ENCODE data around the gene TMEM86A.

The TMEM86A gene

GRCh38 chr11:18727479-18728236 is 29.1 kb downstream of the TMEM86A start:
- DNase-seq: no peak

DNA sequence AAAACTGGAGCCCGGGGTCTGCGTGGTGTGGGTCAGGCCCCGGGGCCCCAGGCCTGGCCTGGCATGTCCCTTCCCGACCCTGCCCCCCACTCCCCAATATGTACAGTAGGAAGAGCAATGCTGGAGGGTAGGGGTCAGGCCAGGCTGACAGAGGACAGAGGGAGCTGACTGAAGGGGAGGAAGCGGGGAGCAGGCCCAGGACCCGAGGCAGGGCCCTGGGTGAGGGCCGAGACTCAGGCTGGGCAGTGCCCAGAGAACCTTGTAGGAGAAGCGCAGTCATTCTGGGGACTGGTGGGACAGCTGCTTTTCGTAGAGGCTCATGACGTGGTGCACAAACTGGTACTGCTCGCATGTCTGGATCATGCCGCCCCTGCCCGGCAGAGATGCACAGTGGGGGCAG is 30.1 kb downstream of the TMEM86A start:
- no peak for DNase-seq

DNA sequence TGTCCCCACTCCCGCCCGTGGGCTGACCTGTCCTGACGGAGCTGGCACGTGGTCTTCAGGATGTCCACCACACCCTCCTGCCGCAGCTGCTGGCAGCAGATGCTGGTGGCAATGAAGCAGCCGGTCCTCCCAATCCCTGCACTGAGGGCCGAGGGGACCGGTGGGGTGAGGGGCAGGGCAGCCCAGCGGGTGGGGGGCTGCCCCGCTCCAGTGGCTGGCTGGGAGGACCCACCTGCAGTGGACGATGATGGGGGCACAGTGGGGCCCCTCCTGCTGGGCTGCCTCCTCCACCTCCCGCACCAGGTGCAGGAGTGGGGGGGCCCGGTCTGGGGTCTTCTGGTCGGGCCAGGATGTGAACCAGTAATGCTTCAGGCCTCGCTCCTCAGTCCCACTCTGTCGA is 30.8 kb downstream of the TMEM86A start:
- no peak for DNase-seq

DNA sequence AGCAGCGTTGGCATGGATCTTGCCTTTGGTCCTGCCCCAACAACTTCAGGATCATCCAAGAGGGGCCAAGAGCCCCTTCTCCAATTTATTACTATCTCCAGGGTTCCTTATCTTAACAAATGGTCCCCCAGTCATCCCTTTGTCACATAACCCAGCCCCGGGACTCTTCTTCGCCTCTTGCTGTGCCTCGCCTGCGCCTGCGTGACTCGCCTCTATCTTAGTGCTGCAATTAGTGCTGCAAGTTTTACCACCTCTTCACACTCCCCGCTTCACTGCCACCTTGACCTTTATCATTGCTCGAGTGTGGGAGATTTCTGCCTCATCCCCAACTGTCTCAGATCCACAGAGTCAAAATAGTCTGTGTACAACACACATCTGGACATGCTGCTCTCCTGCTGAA is 31.4 kb downstream of the TMEM86A start:
- DNase-seq: no peak

DNA sequence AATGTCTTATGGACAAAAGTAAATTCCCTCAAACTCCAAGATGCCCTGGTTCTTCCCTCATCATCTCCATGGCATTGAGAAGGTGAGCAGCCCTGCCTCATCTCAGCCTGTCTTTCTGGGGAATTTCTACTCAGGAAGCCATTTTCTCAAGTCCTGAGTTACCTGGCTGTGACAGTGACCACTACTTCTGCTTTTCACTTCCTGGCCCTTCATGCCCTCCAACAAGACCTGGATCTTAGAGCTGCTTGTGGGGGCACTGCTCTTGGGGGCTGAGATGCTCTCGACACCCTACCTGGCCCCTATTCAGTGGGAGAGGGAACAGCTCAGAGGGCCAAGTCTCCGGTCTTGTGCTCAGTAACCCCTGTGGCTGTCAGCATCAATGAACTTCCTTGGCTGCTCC is 32.9 kb downstream of the TMEM86A start:
- no peak for DNase-seq

DNA sequence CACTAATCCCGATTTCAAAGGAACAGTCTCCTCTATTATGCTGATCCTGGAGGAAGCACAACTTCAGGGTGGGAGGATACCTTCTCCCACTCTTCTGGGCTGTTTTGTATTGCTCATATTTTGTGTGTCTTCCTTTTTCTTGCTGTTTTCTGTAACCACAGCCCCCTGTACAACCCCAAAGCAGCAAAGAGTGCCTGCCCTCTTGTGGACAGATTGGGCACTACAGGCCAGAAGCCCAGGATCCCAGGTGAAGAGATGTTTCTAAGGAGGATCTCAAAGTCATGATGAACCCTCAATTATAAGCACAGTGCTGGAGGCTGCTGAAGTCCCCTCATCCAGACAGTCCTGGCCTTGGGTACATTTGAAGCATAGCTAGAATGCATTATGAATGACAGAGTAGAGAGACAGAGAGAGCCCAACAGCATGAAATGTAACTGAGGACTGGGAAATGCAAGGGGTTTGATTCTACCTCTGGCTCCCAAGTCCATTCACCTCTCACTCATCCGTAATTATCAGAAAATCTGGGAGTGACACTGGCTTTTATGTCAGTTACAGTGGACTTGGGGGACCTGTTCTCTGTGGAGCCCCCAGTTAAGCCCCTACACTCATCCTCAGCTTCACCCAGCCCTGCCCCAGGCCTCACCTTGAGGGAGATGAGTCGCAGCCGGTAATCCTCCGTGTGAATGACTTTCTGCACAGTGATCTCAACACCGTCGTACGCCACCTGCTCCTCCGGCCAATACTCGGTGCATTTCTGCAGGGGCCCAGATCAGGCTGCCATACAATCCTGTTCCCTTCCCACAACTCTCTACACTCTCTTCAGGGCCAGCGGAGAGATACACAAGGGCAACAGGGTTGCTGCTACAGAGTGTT is 33.6 kb downstream of the TMEM86A start:
- DNase-seq: no peak

DNA sequence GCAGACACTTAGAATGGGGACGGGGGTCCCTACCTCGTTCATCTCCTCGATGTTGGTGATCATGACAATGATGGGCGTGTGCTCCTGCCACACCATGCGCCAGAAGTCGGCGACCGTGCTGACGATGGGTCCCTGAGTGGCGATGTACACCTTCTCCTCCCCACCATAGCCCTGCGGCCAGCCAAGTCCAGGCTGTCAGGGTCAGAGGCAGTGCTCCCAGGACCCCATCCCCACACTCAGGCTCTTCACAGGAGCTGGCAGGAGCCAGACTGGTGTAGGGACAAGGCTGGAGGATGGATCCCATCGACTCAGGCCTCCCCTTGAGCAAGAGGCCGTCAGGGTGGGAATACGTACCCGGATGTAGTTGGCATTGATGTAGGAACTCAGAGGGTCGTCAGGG is 34.6 kb downstream of the TMEM86A start:
- DNase-seq: no peak

- DNase-seq: no peak
Observed at GRCh38 chr11:18736590-18737148, 38.1 kb downstream of the TMEM86A start.

GRCh38 chr11:18737642-18738041 is 39.1 kb downstream of the TMEM86A start:
- DNase-seq: no peak

- no peak for DNase-seq
Observed at GRCh38 chr11:18739685-18740084, 41.1 kb downstream of the TMEM86A start.

GRCh38 chr11:18741783-18742182 is 43.2 kb downstream of the TMEM86A start:
- DNase-seq: no peak

- no peak for DNase-seq
Observed at GRCh38 chr11:18743365-18743764, 44.8 kb downstream of the TMEM86A start.

DNA sequence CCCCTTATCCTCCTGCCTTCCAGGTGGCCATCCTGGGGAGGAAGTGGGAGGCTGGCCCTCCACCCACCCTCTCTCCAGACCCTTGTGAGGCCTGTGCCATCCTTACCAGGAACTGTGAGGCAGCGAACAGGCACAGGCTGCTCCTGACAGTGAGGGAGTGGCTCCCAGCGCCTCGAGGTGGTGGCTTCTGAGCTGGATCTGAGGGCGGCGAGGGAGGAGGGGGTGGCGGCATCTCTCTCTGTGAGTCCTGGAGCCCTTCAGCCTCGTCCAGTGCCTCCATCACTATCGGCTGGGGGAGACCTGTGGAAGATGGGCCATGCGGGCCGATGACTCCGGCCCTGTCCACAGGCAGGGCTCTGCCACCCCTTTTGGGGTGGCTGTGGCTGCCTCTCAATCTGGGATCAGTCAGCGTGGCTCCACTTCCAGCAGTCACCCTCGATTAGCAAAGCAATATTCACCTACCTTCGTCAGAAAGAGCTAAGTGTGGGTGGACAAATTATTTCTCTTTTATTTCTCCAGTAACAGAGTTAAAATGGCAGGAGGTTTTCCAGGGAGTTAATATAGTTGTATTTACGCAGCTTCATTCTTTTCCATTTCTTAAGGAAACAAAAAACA is 45.4 kb downstream of the TMEM86A start:
- DNase-seq: no peak

DNA sequence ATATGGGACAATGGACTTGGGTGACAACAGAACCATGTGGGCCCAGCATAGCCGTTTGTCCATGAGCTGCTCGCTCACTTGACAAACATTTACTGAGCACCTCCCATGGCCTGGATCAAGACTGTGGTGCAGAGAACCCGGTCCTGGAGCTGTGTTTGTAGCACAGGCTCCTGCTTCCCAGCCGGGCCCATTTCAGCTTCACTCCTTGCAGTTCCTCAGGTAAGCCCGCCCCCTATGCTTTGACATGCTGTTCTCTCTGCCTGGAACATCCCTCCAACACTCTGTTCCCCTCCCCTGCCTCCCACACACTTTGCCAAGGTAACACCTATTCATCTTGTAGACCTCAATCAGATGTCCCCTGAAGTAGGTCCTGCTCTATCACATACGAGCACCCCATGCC is 46.7 kb downstream of the TMEM86A start:
- no peak for DNase-seq

DNA sequence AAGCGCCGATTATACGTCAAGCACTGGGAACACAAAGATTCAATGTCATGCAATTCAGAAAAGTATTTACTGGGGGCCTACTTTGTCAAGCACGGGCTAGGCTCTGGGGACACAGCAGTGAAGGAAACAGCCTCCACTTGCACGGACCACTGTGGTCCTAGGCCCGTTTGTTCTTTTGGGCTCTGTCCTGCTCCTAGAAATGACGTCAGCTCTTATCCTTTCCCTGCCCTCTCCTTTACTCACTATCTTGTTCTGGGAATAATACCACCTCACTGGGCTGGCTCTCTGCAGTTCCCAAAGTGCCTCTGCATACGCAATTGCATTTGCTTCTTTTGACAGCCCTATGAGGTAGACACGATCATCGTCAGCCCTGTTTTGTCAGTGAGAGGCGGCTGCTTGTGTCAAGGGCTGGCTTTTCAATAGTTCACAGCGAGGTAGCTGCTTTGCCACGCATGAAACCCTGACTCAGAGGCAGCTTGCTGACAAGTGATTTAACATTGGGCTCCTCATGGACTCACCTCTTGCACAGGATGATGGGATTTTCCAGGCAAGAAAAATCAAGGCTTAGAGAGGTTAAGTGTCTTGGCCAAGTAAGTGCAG is 50.3 kb downstream of the TMEM86A start:
- DNase-seq: no peak

DNA sequence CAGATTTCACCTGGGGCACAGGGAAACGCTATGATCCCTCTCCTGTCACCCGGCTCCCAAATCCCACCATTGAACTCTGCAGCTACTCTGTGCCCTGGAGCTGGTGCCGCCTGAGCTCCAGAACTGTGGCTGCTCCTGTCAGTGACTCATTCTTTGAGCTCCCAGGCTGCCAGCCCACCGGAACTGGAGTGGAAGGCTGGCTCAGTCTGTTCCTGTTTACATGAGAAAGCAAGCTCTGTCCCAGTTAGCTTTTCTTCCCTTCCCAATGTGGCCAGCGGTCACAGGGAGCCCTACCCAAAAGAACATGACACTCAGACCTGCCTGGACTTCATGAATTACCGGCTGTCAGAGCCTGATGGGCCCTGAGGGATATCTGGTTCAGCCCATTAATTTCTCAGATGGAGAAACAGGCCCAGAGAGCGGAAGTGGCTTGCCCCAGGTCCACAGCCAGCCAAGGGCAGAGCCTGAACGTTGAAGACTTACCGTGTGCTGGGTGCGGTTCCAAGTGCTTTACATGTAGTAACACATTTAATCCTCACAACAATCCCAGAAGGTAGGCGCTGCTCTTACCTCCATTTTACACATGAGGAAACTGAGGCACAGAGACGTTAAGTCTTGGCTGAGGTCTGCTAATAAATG is 51.2 kb downstream of the TMEM86A start:
- DNase-seq: no peak

DNA sequence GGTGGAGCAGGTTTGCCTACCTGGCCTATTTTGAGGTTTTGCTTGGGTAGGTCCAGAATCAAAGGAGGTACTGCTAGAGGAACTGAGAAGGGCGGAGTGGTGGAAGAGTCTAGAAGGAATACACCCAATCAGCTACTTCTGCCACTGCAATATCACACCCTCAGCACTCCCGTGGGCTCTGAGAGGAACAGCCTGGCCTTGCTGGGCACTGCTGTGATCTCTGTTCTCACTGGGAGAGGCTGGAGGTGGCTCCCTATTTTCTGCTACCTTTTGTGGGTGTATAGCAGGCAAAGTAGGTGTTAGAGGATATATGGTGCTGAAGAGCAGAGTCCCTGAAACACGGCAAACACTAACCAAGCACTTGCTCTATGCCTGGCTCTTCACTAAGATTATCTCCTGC is 52.4 kb downstream of the TMEM86A start:
- no peak for DNase-seq

- DNase-seq: no peak
Observed at GRCh38 chr11:18752502-18752901, 53.9 kb downstream of the TMEM86A start.

GRCh38 chr11:18754308-18754707 is 55.7 kb downstream of the TMEM86A start:
- DNase-seq: no peak

All from SHP77 (cell line).